NT2/D1 (cell line): ENCODE results near the gene NOP16.

Experiments used
- SUZ12 ChIP-seq: IDR thresholded peaks from 2 replicates; pipeline ENCODE4 v1.6.1; 2011; ENCODE audit not compliant: insufficient read length, insufficient read depth; ENCODE audit errors: extremely low read depth
- YY1 ChIP-seq: IDR thresholded peaks from 2 replicates; pipeline ENCODE4 v1.6.1; 2011; ENCODE audit not compliant: insufficient read length, insufficient read depth
- ZNF274 ChIP-seq: IDR thresholded peaks from 2 replicates; pipeline ENCODE4 v1.6.1; 2011; ENCODE audit warnings: mild to moderate bottlenecking, low read depth, low read length

GRCh38 chr5:176420972-176421544 lies 32.7 kb upstream of the NOP16 start:
- TF ChIP-seq ZNF274 (no peak), YY1 (no peak), SUZ12 (no peak)
